HG02678 (cell line): Measurements from ENCODE around the gene KYAT1.

ENCODE experiments used
- ATAC-seq: cut with Tn5 transposase; IDR thresholded peaks from one replicate; pipeline ENCODE4 v1.9.1; 2021; ENCODE audit warnings: mild to moderate bottlenecking, moderate library complexity; ENCODE audit not compliant: unreplicated experiment

The KYAT1 gene

GRCh38 chr9:128881884-128882676 is at the start of gene KYAT1, which contains the start of gene LRRC8A:
KYAT1 (minus strand) TSS chr9:128881950; CDS start chr9:128845405, 36,545 bp downstream.
LRRC8A (plus strand) TSS chr9:128882133; CDS start chr9:128907165, 25,032 bp downstream.
- peak; percentile 84 for ATAC-seq

- ATAC-seq: no peak
Observed at GRCh38 chr9:128929560-128929959, 47.8 kb upstream of the KYAT1 start.

GRCh38 chr9:128928624-128929023 is 46.9 kb upstream of the KYAT1 start:
- ATAC-seq: no peak

DNA sequence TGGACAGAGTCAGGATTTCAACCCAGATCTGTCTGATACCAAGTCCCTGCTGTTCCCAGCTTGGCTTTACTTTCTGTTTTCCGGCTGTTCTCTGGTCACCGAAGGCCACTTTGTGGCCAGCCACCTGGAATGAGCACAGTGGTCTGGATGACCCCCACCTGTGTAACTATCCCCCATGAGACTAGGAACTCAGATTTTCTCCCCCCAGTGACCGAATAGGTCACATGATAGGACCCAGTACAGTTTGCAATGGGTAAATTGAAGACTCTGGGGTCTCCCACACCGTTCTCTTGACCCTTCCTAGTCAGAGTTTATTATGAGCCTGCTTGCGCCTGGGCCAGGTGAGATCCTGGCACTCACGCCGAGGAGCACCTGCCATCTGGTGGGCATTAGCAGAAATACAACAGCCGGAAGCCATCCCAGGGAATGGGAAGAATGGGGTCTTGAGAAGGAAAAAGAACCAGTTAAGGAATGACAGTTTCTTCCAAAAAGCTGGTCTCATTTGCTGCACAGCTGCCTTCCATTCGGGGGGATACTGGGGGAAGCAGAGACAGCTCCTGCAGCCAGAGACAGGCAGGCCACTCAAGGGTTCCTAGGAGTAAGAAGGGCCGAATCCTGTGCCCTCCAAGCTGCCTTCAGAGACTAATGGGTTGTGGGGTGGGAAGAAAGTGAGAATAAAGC is 46.1 kb upstream of the KYAT1 start:
- no peak for ATAC-seq

DNA sequence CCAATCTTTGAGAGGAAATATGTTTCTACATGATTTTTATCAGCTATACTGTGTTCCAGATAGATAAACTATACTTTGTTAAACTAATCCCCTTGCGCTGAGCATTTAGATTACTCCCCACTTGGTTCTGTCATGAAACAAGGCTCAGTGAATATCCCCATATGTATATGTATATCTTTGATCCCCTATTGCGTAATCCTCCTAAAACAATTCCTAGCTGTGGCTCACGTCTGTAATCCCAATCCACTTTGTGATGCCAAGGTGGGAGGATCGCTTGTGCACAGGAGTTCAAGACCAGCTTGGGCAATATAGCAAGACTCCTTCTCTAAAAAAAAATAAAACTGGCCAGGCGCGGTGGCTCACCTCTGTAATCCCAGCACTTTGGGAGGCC is 41.7 kb upstream of the KYAT1 start:
- ATAC-seq: no peak

DNA sequence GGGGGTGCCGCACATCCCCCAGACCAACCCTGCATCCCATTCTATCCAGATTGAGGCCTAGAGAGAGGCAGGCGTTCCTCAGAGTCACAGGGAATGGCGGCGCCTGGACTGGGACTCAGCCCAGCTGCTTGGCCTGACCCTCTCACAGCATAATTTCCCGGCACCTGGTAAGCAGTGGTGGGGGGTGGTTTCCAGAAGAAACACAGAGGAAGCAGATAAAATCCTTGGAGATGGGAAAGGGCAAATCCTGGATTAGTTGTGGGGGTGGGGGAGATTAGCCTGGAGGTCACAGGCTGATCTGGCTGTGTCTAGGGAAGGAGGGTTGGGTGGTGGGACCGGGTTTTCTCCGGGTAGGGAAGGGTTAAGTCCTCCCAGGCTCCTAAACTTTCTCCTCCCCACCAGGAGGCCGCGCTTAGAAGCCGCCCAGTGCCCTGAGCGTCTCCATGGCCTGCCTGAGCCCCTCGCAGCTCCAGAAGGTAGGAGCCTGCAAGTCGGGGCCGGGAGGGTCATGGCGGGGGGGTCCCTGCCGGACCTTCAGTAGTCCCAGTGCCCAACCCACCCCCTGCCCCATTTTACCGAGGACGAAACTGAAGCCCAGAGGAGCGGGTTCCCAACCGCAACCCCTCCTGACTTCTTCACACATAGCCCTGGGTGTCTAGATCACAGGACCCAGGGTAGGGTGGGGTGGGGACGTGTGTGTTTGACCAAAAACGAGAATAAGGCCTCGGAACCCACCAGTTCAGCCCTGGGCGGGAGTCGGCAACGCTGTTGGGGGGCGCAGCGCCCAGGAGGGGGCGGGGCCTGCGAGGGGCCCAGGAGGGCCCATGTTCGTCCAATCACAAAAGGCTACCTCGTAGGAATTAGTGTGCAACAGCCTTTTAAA is 40.4 kb upstream of the KYAT1 start:
- ATAC-seq: no peak

GRCh38 chr9:128920381-128921058 is 38.8 kb upstream of the KYAT1 start, which contains the start of gene PHYHD1:
PHYHD1 (plus strand) TSS chr9:128920982; CDS start chr9:128922324, 1,342 bp downstream.
- no peak for ATAC-seq

- no peak for ATAC-seq
Observed at GRCh38 chr9:128919402-128920089, 37.8 kb upstream of the KYAT1 start.

DNA sequence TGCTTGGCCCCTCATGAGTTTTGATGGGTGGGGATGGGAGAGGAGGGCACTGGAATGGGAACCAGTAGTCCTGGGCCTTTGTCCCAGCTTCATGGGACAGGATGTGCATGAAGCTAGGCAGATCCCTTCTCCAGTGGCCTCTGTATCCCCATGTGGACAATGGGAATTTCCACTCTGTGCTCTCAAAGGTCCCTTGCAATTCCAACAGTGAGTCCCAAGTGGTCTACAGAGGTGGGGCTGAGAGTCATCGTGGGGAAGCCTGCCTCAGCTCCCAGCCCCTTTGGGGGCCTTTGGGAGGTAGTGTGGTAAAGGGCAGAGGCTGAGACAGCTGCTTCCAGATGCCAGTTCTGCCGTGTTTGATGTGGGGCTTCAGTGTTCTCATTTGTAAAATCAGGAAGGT is 37.2 kb upstream of the KYAT1 start:
- ATAC-seq: no peak

DNA sequence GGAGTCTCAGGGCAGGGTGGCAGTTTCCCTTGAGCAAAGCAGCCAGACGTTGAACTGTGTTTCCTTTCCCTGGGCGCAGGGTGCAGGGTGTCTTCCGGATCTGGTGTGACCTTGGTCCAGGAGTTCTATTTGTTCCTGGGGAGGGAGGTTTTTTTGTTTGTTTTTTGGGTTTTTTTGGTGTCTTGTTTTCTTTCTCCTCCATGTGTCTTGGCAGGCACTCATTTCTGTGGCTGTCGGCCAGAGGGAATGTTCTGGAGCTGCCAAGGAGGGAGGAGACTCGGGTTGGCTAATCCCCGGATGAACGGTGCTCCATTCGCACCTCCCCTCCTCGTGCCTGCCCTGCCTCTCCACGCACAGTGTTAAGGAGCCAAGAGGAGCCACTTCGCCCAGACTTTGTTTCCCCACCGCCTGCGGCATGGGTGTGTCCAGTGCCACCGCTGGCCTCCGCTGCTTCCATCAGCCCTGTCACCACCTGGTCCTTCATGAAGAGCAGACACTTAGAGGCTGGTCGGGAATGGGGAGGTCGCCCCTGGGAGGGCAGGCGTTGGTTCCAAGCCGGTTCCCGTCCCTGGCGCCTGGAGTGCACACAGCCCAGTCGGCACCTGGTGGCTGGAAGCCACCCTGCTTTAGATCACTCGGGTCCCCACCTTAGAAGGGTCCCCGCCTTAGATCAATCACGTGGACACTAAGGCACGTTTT is 35.5 kb upstream of the KYAT1 start:
- ATAC-seq: no peak

DNA sequence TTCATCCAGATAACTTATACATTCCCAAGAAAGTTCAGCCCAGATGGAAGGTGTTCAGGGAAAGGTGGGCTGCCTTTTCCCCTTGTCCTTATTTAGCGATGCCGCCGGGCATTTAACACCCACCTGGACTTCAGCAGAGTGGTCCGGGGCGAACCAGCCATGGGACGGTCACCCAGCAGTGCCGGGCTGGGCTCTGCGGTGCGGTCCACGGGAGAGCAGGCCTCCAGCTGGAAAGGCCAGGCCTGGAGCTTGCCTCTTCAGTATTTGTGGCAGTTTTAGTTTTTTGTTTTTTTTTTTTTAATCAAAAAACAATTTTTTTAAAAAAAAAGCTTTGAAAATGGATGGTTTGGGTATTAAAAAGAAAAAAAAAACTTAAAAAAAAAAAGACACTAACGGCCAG is 35.0 kb upstream of the KYAT1 start:
- no peak for ATAC-seq

DNA sequence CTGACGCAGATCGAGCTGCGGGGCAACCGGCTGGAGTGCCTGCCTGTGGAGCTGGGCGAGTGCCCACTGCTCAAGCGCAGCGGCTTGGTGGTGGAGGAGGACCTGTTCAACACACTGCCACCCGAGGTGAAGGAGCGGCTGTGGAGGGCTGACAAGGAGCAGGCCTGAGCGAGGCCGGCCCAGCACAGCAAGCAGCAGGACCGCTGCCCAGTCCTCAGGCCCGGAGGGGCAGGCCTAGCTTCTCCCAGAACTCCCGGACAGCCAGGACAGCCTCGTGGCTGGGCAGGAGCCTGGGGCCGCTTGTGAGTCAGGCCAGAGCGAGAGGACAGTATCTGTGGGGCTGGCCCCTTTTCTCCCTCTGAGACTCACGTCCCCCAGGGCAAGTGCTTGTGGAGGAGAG is 34.5 kb upstream of the KYAT1 start:
- no peak for ATAC-seq

DNA sequence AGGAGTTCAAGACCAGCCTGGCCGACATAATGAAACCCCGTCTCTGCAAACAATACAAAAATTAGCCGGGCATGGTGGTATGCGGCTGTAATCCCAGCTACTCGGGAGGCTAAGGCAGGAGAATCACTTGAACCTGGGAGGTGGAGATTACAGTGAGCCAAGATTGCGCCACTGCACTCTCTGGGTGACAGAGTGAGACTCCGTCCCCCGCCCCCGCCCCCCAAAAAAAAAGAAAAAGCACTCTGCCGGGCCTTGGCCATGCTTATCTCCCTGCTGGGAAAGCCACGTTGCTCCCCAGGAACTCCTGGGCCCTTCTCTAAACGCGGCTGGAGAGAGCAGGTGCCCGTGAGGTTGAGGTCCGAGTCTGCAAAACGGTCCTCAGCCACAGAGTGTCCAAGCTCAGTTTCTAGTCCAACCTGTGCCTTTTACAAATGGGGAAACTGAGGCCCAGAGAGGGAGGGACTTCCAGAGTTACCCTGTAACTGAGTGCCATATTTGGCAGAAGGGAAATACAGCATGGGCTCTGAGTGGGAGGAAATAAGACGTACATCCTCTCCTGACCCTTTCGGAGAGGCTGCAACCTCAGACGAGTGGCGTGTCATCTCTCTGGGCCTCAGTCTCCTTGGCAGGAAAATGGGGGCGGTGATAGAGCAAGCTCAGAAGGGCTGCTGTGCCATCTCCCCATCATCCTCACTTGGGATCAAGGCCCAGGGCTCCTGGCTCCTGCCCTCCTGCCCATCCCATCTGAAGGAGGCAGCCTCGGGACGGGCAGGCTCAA is 32.4 kb upstream of the KYAT1 start:
- ATAC-seq: no peak

- no peak for ATAC-seq
Observed at GRCh38 chr9:128913048-128913900, 31.5 kb upstream of the KYAT1 start.

DNA sequence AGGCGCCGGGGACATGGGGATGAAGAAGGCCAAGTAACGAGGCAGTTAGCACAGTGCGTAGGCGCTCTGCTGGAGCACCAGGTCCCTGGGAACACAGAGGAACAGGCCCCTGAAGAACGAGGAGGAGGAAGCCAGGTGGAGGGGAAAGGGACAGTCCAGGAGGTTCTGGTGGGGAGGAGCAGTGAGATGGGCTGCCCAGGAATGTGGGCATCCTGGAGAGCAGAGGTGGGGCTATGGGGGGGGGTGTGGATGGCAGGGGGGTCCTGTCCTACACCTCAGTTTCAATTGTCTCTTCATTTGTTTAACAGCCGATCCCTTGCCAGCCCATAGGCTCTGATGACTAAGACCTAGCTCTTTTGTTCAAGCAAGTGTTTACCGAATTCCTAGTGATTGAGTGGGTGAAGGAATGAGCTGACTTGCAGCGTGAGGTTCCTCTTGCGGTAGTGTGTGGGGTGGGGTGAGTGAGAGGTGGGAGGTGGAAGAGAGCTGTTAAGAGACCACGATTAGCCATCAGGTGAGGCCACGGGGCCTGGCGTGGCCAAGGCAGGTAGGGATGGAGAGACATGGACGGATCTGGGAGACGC is 30.6 kb upstream of the KYAT1 start:
- no peak for ATAC-seq

DNA sequence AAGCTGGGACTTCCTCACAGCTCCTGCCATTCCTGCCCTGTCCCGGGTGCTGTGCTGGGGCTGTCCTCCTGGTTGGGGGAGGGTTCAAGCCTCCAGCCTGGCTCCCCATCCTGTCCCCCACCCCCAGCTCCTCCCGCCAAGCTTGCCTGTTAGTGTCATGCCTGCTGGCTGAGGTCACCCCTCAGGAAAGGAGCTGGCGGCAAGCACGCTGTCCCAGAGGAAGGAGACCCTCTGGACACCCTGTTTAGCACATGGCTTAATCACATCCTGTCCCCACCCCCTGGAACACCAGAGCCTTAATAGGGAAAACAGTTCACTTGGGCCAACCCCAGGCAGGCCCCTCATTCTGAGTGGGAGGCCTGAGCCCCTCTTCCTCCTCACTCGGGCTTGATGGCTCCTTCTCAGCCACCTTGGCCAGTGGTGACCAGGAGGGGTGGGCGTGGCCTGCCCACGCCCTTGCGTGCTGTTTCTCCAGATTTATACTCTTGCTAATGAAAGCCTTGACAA is 29.8 kb upstream of the KYAT1 start:
- no peak for ATAC-seq

DNA sequence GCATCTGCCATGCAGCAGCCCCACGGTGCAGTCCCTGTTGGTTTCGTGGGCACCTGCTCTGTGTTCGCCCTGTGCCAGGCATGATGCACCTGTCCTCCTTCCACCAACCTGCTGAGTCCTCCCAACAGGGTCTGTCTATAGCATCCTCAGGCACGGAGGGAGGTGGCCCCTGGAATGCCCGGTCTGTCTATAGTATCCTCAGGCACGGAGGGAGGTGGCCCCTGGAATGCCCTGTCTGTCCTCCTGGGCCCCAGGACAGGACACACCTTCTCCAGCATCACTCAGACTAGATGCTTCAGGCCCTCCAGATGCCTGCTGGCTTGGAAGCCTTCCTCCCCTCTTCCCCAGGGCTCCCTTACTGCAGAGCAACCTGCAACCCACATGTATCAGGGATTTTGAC is 29.2 kb upstream of the KYAT1 start:
- no peak for ATAC-seq
